ENCODE results near the gene RALGAPA1. TPM values are rescaled to one million over a fixed set of nuclear protein-coding genes. Genes with fewer than 3 reads are reported as not detected.

The RALGAPA1 gene
- total RNA-seq, 1 donor from 2014 or later = 45.7 TPM

DNA sequence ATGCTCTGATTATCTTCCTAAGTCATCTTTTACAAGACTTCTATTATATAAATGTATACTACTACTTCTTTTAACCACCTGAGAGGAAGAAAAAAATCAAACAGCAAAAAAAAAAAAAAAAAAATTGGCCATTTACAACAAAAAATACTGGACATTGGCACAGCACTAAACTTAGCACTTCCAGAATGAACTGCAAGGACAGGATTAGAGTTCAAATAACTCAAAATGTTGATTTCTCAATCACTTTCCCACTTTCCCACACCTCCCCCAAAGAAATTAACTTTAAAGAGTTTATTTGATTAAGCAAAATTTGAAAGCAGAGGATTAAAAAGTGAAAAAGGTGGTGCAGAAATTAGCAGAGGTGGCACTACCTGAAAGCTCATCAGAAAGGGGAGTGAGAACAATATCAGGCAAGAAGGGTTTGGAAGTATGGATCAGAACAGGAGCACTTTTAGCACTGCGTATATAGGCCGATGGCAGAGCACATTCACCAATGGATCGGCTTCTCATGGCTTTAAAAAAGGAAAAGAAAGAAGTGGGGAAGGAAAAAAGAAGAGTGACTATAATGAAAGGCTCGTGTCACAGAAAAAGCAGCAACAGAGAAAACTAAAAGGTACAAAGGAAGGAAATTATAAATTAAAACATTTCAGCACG, 109.2 kb downstream of the RALGAPA1 start:
- H3K27me3 Mint-ChIP-seq = no peaks in the 10 kb centered on the region
- no peaks in the 10 kb centered on the region for H3K9me3 Mint-ChIP-seq
- DNase-seq (ENCODE audit: extremely low spot score, unreplicated experiment) = no peak
- H3K27ac Mint-ChIP-seq = no peak overlapping the region
- H3K36me3 Mint-ChIP-seq = peaks cover 3% of the 10 kb centered on the region
- TF ChIP-seq, protein P1, sequence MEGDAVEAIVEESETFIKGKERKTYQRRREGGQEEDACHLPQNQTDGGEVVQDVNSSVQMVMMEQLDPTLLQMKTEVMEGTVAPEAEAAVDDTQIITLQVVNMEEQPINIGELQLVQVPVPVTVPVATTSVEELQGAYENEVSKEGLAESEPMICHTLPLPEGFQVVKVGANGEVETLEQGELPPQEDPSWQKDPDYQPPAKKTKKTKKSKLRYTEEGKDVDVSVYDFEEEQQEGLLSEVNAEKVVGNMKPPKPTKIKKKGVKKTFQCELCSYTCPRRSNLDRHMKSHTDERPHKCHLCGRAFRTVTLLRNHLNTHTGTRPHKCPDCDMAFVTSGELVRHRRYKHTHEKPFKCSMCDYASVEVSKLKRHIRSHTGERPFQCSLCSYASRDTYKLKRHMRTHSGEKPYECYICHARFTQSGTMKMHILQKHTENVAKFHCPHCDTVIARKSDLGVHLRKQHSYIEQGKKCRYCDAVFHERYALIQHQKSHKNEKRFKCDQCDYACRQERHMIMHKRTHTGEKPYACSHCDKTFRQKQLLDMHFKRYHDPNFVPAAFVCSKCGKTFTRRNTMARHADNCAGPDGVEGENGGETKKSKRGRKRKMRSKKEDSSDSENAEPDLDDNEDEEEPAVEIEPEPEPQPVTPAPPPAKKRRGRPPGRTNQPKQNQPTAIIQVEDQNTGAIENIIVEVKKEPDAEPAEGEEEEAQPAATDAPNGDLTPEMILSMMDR (conservative IDR thresholded peaks at IDR 0.05) = no peak
- H3K4me1 Mint-ChIP-seq (ENCODE audit: unreplicated experiment) = no peaks in the 10 kb centered on the region
- no peak overlapping the region for H3K4me3 Mint-ChIP-seq

DNA sequence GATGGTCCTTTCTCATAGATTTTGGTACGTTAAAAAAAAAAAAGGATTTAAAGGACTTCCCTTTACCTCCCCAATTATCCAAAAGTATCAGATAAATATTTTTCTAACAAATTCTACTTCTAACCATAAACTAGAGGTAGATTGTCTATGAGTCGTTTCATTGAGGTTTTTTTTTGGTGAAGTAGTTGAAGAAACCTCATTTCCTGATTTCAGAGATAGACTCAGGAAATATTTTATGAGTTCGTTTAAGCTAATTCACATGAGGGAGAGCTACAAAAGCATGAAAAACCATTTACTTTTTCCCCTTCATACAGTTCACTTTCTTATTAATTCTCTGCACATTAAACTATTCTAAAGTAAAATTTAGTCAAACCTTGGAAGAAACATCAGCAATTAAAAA, 112.5 kb downstream of the RALGAPA1 start:
- no peaks in the 10 kb centered on the region for H3K27me3 Mint-ChIP-seq
- DNase-seq (ENCODE audit: extremely low spot score, unreplicated experiment) = no peak
- no peaks in the 10 kb centered on the region for H3K4me1 Mint-ChIP-seq (ENCODE audit: unreplicated experiment)
- H3K36me3 Mint-ChIP-seq = no peaks in the 10 kb centered on the region
- no peak overlapping the region for H3K4me3 Mint-ChIP-seq
- H3K9me3 Mint-ChIP-seq = no peaks in the 10 kb centered on the region
- no peak overlapping the region for H3K27ac Mint-ChIP-seq
- TF ChIP-seq, protein P1 (conservative IDR thresholded peaks at IDR 0.05) = no peak

DNA sequence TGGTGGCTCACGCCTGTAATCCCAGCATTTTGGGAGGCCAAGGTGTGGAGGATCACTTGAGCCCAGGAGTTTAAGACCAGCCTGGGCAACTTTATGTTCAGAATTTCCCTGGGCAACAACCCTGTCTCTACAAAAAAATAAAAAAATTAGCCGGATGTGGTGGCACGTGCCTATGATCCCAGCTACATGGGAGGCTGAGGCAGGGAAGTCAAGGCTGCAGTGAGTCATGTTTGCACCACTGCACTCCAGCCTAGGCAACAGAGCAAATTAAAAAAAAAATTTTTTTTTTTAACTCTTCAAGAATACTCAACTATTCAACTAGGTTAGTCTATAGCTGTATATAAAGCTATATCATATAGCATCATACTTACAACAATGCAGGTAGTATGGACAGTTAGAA, 113.0 kb downstream of the RALGAPA1 start:
- TF ChIP-seq, protein P1 (conservative IDR thresholded peaks at IDR 0.05) = no peak
- Mint-ChIP-seq H3K9me3 (no peaks in the 10 kb centered on the region), H3K4me1 (ENCODE audit: unreplicated experiment) (no peaks in the 10 kb centered on the region), H3K4me3 (no peak overlapping the region), H3K27ac (no peak overlapping the region), H3K36me3 (no peaks in the 10 kb centered on the region), H3K27me3 (no peaks in the 10 kb centered on the region)
- DNase-seq (ENCODE audit: extremely low spot score, unreplicated experiment) = no peak

DNA sequence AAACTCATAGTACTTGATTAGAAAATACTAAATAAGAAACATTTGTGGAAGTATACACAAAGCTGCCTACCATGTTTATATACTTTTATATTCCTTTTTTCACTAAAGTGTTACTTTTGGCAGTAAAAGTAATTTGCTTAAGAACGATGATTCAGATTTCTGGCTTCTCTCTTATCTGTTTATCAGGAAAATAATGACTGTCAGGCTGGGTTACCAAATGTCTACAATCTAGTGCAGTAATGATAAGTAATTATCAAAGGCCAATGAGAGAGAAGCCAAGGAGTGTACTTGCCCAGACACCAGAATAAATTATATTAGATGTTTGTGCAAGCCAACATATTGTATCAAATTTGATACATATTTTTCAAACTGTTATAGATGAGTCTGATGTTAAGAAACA, 113.4 kb downstream of the RALGAPA1 start:
- no peaks in the 10 kb centered on the region for H3K4me1 Mint-ChIP-seq (ENCODE audit: unreplicated experiment)
- no peaks in the 10 kb centered on the region for H3K9me3 Mint-ChIP-seq
- TF ChIP-seq, protein P1 (conservative IDR thresholded peaks at IDR 0.05) = no peak

DNA sequence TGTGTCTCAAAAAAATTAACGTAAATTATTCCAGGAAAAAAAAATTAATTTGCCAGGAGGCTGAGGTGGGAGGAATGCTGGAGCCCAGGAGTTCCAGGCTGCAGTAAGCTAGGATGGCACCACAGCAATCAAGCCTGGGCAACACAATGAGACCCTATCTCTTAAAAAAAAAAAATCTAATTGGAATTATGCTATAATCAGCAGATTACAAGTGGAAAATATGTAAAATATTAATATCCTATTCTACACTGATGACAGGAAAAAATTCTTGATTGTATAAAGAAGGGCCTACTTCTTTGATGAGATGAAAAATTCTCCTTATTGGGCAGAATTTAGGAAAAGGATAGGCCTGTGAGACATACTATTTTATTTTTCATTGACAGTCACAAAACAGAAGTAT, 114.0 kb downstream of the RALGAPA1 start:
- DNase-seq (ENCODE audit: extremely low spot score, unreplicated experiment) = no peak
- no peak overlapping the region for H3K27ac Mint-ChIP-seq
- no peaks in the 10 kb centered on the region for H3K4me1 Mint-ChIP-seq (ENCODE audit: unreplicated experiment)
- no peaks in the 10 kb centered on the region for H3K36me3 Mint-ChIP-seq
- TF ChIP-seq, protein P1 (conservative IDR thresholded peaks at IDR 0.05) = no peak
- no peak overlapping the region for H3K4me3 Mint-ChIP-seq
- no peaks in the 10 kb centered on the region for H3K27me3 Mint-ChIP-seq
- H3K9me3 Mint-ChIP-seq = no peaks in the 10 kb centered on the region

More for the DNA sequence above, 113.4 kb downstream of the RALGAPA1 start:
- DNase-seq (ENCODE audit: extremely low spot score, unreplicated experiment) = no peak
- Mint-ChIP-seq H3K4me3 (no peak overlapping the region), H3K36me3 (no peaks in the 10 kb centered on the region), H3K27ac (no peak overlapping the region), H3K27me3 (no peaks in the 10 kb centered on the region)
